ENCODE results near the gene HTT. TPM values are rescaled to one million over a fixed set of nuclear protein-coding genes. Genes with fewer than 3 reads are reported as not detected.

HTT gene
- total RNA-seq, 1 experiment from 2014 or later = 85.4 TPM

GRCh38 chr4:3040452-3041191 lies 33.9 kb upstream of the HTT start:
- DNase-seq (ENCODE audit: low spot score) = no peak
- ChIA-PET POLR2A (no interaction called here), CTCF (interaction anchor here (1.1 kb wide), 1 partner anchor 12 kb away, joined by 4 read pairs; no protein-coding TSS in a partner anchor)
- H3K36me3 Mint-ChIP-seq = no peaks in the 10 kb centered on the region
- H3K9me3 Mint-ChIP-seq = no peaks in the 10 kb centered on the region
- no peak for TF ChIP-seq MLX (CRISPR knock-in tag; IDR thresholded peaks at IDR 0.05)
- no peak for TF ChIP-seq ZBTB43 (CRISPR knock-in tag; IDR thresholded peaks at IDR 0.05)
- no peak for TF ChIP-seq CDX4 (CRISPR knock-in tag; IDR thresholded peaks at IDR 0.05; ENCODE audit: borderline replicate concordance)
- TF ChIP-seq ZNF532 (CRISPR knock-in tag; IDR thresholded peaks at IDR 0.05; ENCODE audit: borderline replicate concordance) = no peak
- H3K4me1 Mint-ChIP-seq = peaks cover 16% of the 10 kb centered on the region
- no peak overlapping the region for H3K4me3 Mint-ChIP-seq
- ATAC-seq = no peak
- H3K27ac Mint-ChIP-seq = no peak overlapping the region
- peaks cover 23% of the 10 kb centered on the region for H3K27me3 Mint-ChIP-seq (ENCODE audit: low read depth)

GRCh38 chr4:3041192-3042142 lies 33.0 kb upstream of the HTT start:
- Mint-ChIP-seq H3K36me3 (no peaks in the 10 kb centered on the region), H3K9me3 (no peaks in the 10 kb centered on the region), H3K4me1 (peaks cover 16% of the 10 kb centered on the region), H3K4me3 (peak overlapping the region; percentile 54), H3K27me3 (ENCODE audit: low read depth) (peaks cover 23% of the 10 kb centered on the region), H3K27ac (no peak overlapping the region)
- ATAC-seq (peak; percentile 40; the same call in 1 of the 2 replicates), DNase-seq (ENCODE audit: low spot score) (peak; percentile 37)
- POLR2A ChIA-PET = no interaction called here
- CTCF ChIA-PET = interaction anchor here (0.8 to 1.5 kb wide), 9 partner anchors 9 to 278 kb away, joined by 3 to 7 read pairs (median 4); no protein-coding TSS in a partner anchor
- TF ChIP-seq ATF6 (CRISPR knock-in tag; IDR thresholded peaks at IDR 0.05) (no peak), NR1H2 (CRISPR knock-in tag; IDR thresholded peaks at IDR 0.05) (no peak), NFYB (CRISPR knock-in tag; conservative IDR thresholded peaks at IDR 0.05; ENCODE audit: low read depth) (no peak), JUN (CRISPR knock-in tag; IDR thresholded peaks at IDR 0.05) (no peak), MLX (CRISPR knock-in tag; IDR thresholded peaks at IDR 0.05) (no peak), GABPB1 (CRISPR knock-in tag; IDR thresholded peaks at IDR 0.05) (no peak), ARID4B (CRISPR knock-in tag; IDR thresholded peaks at IDR 0.05; ENCODE audit: borderline replicate concordance) (no peak), E2F1 (CRISPR knock-in tag; IDR thresholded peaks at IDR 0.05) (no peak), ZNF263 (CRISPR knock-in tag; IDR thresholded peaks at IDR 0.05; ENCODE audit: low read depth) (no peak), ERG (CRISPR knock-in tag; IDR thresholded peaks at IDR 0.05) (no peak)

Measured in WTC11 (cell line).